Activated CD4-positive, alpha-beta memory T cell treated with anti-CD3 and anti-CD28 coated beads for 36 hours (primary cell): ENCODE measurements around the gene RALA. TPM values are rescaled to one million over a fixed set of nuclear protein-coding genes. Genes with fewer than 3 reads are reported as not detected.
A peak's percentile ranks its signal among the peaks of the same experiment; 100 is the strongest.
"Not testable (repeated sequence)": the region's sequence is repeated elsewhere in the genome, so short reads cannot be mapped to it uniquely, and the experiment has no call there.

ENCODE experiments used
- CTCF ChIA-PET: fragments of 350-600 bp; sonication (Branson Sonifier 250); formaldehyde crosslinking; loops from one replicate; lab custom pipeline; 2021; ENCODE audit warnings: antibody characterized with exemption, inconsistent platforms; lab: Charles Lee
- POLR2A ChIA-PET: fragments of 350-600 bp; sonication (Branson Sonifier 250); formaldehyde crosslinking; loops from one replicate; lab custom pipeline; 2021; ENCODE audit warnings: antibody characterized with exemption; lab: Charles Lee
- DNase-seq: peaks from one replicate; pipeline ENCODE4 v3.0.0-alpha.2; 2020
- H3K27ac Mint-ChIP-seq: one replicate; pipeline ENCODE4 v1.8.0; 2021; ENCODE audit warnings: mixed read lengths
- H3K27me3 Mint-ChIP-seq: one replicate; pipeline ENCODE4 v1.8.0; 2021; ENCODE audit warnings: mixed read lengths
- H3K36me3 Mint-ChIP-seq: one replicate; pipeline ENCODE4 v1.8.0; 2021; ENCODE audit warnings: mixed read lengths
- H3K4me1 Mint-ChIP-seq: one replicate; pipeline ENCODE4 v1.8.0; 2021; ENCODE audit warnings: low read depth, mixed read lengths
- H3K4me3 Mint-ChIP-seq: one replicate; pipeline ENCODE4 v1.8.0; 2021; ENCODE audit warnings: mild to moderate bottlenecking, mixed read lengths
- H3K9me3 Mint-ChIP-seq: one replicate; pipeline ENCODE4 v1.8.0; 2021; ENCODE audit warnings: mixed read lengths
- intact Hi-C: fragments of 100-400 bp; cut with micrococcal nuclease; formaldehyde crosslinking; loops from one replicate; pipeline ENCODE4 v1.15.1; 2023
- total RNA-seq, 2 experiments: library from RNA; stranded (reverse); gene quantifications; one replicate each; pipeline ENCODE4 v1.2.3, GENCODE V29; 2021

RALA gene
- total RNA-seq, 2 experiments from 2014 or later = 27.1 to 31.4 TPM

DNA sequence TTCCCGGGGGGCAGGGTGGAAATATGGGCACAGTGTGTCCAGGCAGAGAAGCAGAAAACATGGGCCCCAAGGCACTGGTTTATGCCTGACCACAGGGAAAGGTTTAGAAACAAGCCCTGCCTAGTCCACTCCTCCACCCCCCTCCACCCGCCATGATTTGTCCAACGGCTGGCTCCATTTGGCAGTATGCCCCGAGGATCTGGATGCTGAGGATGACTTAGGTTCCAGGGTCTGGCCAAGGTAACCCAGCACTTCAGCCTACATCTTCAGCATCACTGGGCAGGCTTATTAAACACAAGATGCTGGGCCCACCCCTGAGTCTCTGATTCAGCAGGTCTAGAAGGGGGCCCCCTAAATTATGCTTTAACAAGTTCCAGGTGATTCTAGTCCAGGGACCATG is 121.9 kb downstream of the RALA start:
- CTCF ChIA-PET = interaction anchor here (0.7 to 23.3 kb wide), 9 partner anchors 9 to 167 kb away, joined by 3 to 520 read pairs (median 5); partner anchors contain the start of gene RALA
- Mint-ChIP-seq H3K9me3 (no peaks in the 10 kb centered on the region), H3K4me3 (no peak overlapping the region), H3K27me3 (no peaks in the 10 kb centered on the region), H3K27ac (no peak overlapping the region), H3K36me3 (peaks cover 1% of the 10 kb centered on the region), H3K4me1 (peaks cover 9% of the 10 kb centered on the region)
- POLR2A ChIA-PET = interaction anchor here (1.1 kb wide), 1 partner anchor 122 kb away, joined by 3 read pairs; the partner anchor contains the start of gene RALA
- intact Hi-C loops = loop anchor here (5.0 kb wide), 1 partner anchor 307 kb away; no protein-coding TSS in a partner anchor
- no peak for DNase-seq

DNA sequence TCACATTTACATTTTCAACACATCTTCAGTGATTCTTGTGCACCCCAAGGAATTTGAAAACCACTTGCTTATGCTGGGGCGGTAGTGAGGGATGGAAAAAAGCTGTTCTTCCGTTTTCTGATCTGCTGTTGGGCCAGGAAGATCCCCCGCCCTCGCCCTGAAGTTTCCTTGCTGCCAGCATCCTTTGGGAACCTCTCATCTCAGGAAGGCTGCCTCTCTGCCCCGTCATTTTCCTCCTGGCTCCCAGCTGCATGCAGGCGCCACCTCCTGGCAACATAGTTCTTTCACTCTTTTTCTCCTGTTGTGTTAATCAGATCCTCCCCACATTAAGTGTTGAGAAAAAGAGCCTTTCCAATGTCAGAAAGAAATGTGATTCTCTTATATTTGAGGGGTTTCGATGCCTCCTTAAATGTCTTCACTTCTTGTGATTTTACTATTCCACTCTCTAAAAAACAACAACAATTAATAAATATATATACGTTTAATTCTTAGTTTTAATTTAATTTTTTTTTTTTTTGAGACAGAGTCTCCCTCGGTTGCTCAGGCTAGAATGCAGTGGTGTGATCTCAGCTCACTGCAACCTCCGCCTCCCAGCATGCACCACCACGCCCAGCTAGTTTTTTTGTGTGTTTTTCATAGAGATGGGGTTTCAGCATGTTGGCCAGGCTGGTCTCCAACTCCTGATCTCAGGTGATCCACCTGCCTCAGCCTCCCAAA is 122.9 kb downstream of the RALA start:
- peaks cover 1% of the 10 kb centered on the region for H3K36me3 Mint-ChIP-seq

DNA sequence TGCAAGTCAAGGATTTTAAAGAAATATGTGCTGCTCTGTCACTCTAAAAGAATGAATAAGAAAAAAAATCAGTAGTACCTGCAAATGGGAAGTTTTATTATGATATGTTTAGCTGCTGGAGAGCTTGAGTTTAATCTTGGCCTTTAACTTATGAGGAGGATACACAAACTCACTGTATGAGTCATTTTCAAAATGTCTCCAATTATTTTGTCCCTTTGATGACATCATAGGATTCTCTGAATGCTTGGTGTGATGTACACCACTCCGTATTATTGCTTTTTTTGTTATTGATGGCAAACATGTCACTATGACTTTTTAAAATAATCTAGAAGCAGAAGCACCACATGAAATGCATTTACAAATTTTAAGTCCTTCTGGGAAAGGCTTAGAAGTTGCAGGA is 125.8 kb downstream of the RALA start:
- Mint-ChIP-seq H3K27ac (no peak overlapping the region), H3K4me1 (peaks cover 9% of the 10 kb centered on the region), H3K36me3 (peaks cover 3% of the 10 kb centered on the region), H3K9me3 (no peaks in the 10 kb centered on the region), H3K4me3 (no peak overlapping the region), H3K27me3 (no peaks in the 10 kb centered on the region)
- ChIA-PET CTCF (interaction anchor here (23.3 kb wide), 1 partner anchor 170 kb away, joined by 520 read pairs; no protein-coding TSS in a partner anchor), POLR2A (no interaction called here)
- intact Hi-C loops = loop anchor here (5.0 kb wide), 1 partner anchor 303 kb away; no protein-coding TSS in a partner anchor
- no peak for DNase-seq

More for the DNA sequence above, 122.9 kb downstream of the RALA start:
- Mint-ChIP-seq H3K9me3 (no peaks in the 10 kb centered on the region), H3K27me3 (no peaks in the 10 kb centered on the region), H3K27ac (no peak overlapping the region), H3K4me1 (peaks cover 9% of the 10 kb centered on the region), H3K4me3 (no peak overlapping the region)
- CTCF ChIA-PET = interaction anchor here (0.6 to 23.3 kb wide), 13 partner anchors 9 to 226 kb away, joined by 3 to 520 read pairs (median 5); partner anchors contain the start of gene RALA
- intact Hi-C loops = loop anchor here (1.0 to 5.0 kb wide), 2 partner anchors 166 to 306 kb away; no protein-coding TSS in a partner anchor
- peak; percentile 69 for DNase-seq
- POLR2A ChIA-PET = interaction anchor here (1.1 kb wide), 1 partner anchor 123 kb away, joined by 3 read pairs; the partner anchor contains the start of gene RALA

DNA sequence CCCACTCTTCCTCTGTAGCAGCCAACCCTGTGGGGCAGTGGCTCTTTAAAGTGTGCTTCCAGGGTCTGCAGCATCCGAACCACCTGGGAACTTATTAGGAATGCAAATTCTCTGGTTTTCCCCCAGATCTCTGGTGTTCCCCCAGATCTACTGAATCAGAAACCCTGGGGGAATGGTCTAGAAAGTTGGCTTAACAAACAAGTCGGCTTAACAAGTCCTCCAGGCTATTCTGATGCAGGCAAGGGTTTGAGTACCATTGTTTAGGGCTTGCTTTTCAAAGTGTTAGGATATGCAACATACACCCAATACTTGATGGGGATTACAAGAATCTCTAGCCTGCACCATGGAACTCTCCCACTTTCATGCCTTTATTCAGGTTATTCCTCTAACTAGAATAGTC is 126.3 kb downstream of the RALA start:
- no peak overlapping the region for H3K4me3 Mint-ChIP-seq
- H3K27me3 Mint-ChIP-seq = no peaks in the 10 kb centered on the region
- ChIA-PET CTCF (interaction anchor here (23.3 kb wide), 1 partner anchor 171 kb away, joined by 520 read pairs; no protein-coding TSS in a partner anchor), POLR2A (no interaction called here)
- peaks cover 3% of the 10 kb centered on the region for H3K36me3 Mint-ChIP-seq
- no peak for DNase-seq
- no peak overlapping the region for H3K27ac Mint-ChIP-seq
- H3K9me3 Mint-ChIP-seq = no peaks in the 10 kb centered on the region
- intact Hi-C loops = loop anchor here (5.0 kb wide), 1 partner anchor 303 kb away; no protein-coding TSS in a partner anchor
- peaks cover 13% of the 10 kb centered on the region for H3K4me1 Mint-ChIP-seq

DNA sequence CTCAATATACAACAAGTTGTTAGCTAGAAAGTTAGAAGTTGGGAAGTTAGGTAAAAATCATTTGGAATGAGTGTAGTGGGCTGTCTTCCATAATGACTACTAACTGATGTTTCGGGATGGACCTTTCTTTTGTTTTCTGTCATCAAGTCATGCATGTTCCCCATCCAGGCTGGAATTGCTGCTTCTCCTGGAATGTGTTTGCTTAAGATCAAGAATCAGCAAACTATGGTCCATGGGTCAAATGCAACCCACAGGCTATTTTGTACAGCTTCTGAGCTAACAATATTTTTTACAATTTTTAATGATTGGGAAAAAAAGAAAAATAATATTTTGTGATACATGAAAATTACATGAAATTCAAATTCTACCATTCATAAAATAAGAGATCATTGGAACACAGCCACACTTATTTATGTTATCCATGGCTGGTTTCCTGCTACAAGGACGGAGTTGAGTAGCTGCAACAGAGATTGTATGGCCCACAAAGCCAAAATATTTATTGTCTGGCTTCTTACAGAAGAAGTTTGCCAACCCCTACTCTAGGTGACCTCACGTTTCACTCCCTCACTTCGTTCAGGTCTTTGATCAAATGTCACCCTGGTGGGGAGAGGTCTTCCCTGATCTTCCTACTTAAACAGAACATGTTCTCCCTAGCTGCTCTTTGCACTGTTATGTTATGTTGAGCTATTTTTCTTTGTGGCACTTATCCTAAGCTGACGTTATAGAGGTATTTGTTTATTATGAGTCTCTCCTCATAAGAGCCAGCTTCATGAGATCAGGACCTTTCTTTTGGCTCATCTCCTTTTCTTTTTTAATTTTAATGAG is 127.1 kb downstream of the RALA start:
- Mint-ChIP-seq H3K36me3 (peaks cover 3% of the 10 kb centered on the region), H3K27me3 (no peaks in the 10 kb centered on the region), H3K9me3 (no peaks in the 10 kb centered on the region), H3K27ac (no peak overlapping the region), H3K4me3 (no peak overlapping the region), H3K4me1 (peaks cover 20% of the 10 kb centered on the region)
- intact Hi-C loops = no loop called here
- CTCF ChIA-PET = interaction anchor here (0.8 to 23.3 kb wide), 3 partner anchors 8 to 172 kb away, joined by 3 to 520 read pairs (median 4); no protein-coding TSS in a partner anchor
- POLR2A ChIA-PET = no interaction called here
- DNase-seq = no peak

DNA sequence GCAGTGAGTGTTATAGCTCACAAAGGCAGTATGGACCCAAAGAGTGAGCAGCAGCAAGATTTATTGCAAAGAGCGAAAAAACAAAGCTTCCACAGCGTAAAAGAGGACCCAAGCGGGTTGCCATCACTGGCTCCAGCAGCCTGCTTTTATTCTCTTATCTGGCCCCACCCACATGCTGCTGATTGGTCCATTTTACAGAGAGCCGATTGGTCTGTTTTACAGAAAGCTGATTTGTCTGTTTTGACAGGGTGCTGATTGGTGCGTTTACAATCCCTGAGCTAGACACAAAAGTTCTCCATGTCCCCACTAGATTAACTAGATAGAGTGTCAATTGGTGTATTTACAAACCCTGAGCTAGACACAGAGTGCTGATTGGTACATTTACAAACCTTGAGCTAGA is 129.9 kb downstream of the RALA start:
- intact Hi-C loops, H3K9me3 Mint-ChIP-seq, H3K36me3 Mint-ChIP-seq, H3K27ac Mint-ChIP-seq, POLR2A ChIA-PET, H3K27me3 Mint-ChIP-seq, DNase-seq, H3K4me3 Mint-ChIP-seq: not testable (repeated sequence)
- CTCF ChIA-PET = interaction anchor here (23.3 kb wide), 1 partner anchor 175 kb away, joined by 520 read pairs; no protein-coding TSS in a partner anchor
- H3K4me1 Mint-ChIP-seq = peaks cover 16% of the 10 kb centered on the region

DNA sequence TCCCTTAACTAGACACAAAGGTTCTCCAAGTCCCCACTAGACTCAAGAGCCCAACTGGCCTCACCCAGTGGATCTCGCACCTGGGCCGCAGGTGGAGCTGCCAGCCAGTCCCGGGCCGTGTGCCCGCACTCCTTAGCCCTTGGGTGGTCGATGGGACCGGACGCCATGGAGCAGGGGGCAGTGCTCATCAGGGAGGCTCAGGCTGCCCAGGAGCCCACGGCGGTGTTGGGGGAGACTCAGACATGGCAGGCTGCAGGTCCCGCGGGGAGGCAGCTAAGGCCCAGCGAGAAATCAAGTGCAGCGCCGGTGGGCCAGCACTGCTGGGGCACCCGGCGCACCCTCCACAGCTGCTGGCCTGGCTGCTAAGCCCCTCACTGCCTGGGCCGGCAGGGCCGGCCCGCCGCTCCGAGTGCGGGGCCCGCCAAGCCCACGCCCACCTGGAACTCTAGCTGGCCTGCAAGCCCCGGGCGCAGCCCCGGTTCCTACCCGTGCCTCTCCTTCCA is 130.5 kb downstream of the RALA start:
- H3K27ac Mint-ChIP-seq = no peak overlapping the region
- no peaks in the 10 kb centered on the region for H3K27me3 Mint-ChIP-seq
- POLR2A ChIA-PET = no interaction called here
- intact Hi-C loops = no loop called here
- H3K9me3 Mint-ChIP-seq = no peaks in the 10 kb centered on the region
- CTCF ChIA-PET = interaction anchor here (23.3 kb wide), 1 partner anchor 175 kb away, joined by 520 read pairs; no protein-coding TSS in a partner anchor
- H3K4me3 Mint-ChIP-seq = no peak overlapping the region
- H3K36me3 Mint-ChIP-seq = peaks cover 3% of the 10 kb centered on the region
- no peak for DNase-seq
- H3K4me1 Mint-ChIP-seq = peaks cover 16% of the 10 kb centered on the region

DNA sequence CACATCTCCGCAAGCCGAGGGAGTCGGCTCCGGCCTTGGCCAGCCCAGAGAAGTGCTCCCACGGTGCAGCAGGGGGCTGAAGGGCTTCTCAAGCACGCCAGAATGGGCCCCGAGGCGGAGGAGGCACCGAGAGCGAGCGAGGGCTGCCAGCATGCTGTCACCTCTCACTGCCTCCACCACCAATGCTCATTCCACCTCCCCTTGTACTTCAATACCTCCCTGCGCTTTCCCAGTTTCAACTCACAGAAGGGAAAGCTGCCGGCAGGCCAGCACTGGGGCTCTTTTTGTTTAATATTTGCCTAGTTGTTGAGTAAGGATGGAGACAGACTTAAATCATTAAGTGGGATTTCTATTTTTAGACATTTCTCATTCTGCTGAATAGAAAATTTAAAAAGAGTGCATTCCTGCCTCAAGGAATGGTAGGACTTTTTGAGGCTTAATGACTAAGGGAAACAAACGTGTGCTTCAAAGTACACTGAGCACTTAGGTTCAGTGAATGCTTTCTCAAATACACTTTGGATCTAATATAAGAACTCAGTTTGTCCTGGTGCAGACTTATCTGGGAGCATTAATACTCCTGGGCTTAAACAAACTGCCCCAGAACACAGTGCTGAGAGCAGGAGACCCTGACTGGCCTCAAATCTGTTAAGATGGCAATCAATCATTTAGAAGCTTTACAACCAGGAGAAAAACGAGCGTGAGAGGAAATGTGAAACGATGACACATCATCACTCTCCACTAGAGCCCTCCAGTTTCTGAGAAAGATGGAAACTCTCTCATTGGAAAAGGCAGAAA is 131.2 kb downstream of the RALA start:
- H3K4me1 Mint-ChIP-seq = peaks cover 14% of the 10 kb centered on the region
- no peaks in the 10 kb centered on the region for H3K9me3 Mint-ChIP-seq
- H3K27me3 Mint-ChIP-seq = no peaks in the 10 kb centered on the region
- CTCF ChIA-PET = interaction anchor here (1.2 to 2.1 kb wide), 2 partner anchors 8 to 174 kb away, joined by 3 to 9 read pairs; no protein-coding TSS in a partner anchor
- H3K36me3 Mint-ChIP-seq = peaks cover 3% of the 10 kb centered on the region
- intact Hi-C loops = no loop called here
- no peak for DNase-seq
- no peak overlapping the region for H3K27ac Mint-ChIP-seq
- no peak overlapping the region for H3K4me3 Mint-ChIP-seq
- POLR2A ChIA-PET = no interaction called here

DNA sequence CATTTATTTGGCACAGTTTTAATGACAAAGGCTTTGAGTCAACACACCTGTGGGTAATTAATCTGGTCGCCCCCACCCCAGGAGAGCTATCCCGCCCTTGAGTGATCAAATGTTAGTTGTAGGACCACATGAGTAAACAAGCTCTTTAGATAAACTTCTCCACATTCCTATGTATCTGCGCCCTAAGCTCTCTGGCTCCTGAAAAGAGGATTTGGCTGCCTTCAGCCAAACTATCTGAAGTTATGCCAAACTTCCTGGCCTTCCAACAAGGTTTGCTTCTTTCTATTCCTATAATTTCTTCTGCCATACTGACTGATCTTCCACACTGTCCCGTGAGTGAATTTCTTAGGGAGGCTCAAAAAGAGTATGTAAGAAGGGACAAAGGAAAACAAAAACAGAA is 134.2 kb downstream of the RALA start:
- Mint-ChIP-seq H3K36me3 (peaks cover 1% of the 10 kb centered on the region), H3K4me3 (no peak overlapping the region), H3K4me1 (peaks cover 14% of the 10 kb centered on the region), H3K27me3 (no peaks in the 10 kb centered on the region), H3K9me3 (no peaks in the 10 kb centered on the region), H3K27ac (no peak overlapping the region)
- intact Hi-C loops = no loop called here
- POLR2A ChIA-PET = no interaction called here
- DNase-seq = no peak
- CTCF ChIA-PET = no interaction called here
